Measurements from ENCODE around the gene FNDC8. TPM values are rescaled to one million over a fixed set of nuclear protein-coding genes. Genes with fewer than 3 reads are reported as not detected.

Gene FNDC8
- total RNA-seq: not detected in 2 replicates
- not detected in 2 replicates for polyA plus RNA-seq

DNA sequence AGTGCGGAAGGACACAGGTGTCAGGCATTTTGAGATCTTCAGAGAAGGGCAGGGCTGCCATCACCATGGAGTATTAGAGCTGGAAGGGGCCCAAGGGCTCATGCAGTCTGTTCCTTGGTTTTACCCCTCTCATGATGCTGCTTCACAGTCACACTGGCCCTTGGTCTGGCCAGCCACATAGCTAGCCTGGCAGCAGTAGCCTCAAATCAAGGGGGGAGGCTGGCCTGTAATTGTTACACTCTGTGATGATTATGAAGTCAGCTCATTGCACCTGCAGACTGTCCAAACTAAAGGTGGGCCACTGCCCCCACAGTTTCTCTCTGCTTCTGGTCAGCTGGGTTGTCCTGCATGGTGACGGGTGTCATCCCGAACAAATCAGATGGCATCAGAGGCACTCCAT, at the start of gene FNDC8:
FNDC8 (plus strand) TSS at position 301 of the 400 bp plus-strand sequence; CDS start at position 380, 79 bp downstream.
- Histone ChIP-seq H3K9me3 (ENCODE audit: low read depth) (no peaks in the 10 kb centered on the region), H4K20me1 (ENCODE audit: insufficient read depth, poor library complexity, severe bottlenecking) (no peaks in the 10 kb centered on the region), H3K36me3 (replicated peaks; ENCODE audit: insufficient read depth, low read depth) (no peaks in the 10 kb centered on the region), H3K4me1 (ENCODE audit: insufficient read depth) (peaks cover 8% of the 10 kb centered on the region), H3K27me3 (no peaks in the 10 kb centered on the region), H3K4me3 (no peak within 1 kb of the TSS), H3K9me2 (replicated peaks; ENCODE audit: insufficient read depth) (no peaks in the 10 kb centered on the region), H3K79me2 (peaks cover 11% of the 10 kb centered on the region), H3K27ac (no peak within 1 kb of the TSS), H3K4me2 (no peak within 1 kb of the TSS), H2AFZ (no peak within 1 kb of the TSS)
- no peak for DNase-seq (ENCODE audit: low spot score)
- TF ChIP-seq EZH2 (IDR thresholded peaks at IDR 0.05; ENCODE audit: borderline replicate concordance): no peak
- TF ChIP-seq, protein P1, sequence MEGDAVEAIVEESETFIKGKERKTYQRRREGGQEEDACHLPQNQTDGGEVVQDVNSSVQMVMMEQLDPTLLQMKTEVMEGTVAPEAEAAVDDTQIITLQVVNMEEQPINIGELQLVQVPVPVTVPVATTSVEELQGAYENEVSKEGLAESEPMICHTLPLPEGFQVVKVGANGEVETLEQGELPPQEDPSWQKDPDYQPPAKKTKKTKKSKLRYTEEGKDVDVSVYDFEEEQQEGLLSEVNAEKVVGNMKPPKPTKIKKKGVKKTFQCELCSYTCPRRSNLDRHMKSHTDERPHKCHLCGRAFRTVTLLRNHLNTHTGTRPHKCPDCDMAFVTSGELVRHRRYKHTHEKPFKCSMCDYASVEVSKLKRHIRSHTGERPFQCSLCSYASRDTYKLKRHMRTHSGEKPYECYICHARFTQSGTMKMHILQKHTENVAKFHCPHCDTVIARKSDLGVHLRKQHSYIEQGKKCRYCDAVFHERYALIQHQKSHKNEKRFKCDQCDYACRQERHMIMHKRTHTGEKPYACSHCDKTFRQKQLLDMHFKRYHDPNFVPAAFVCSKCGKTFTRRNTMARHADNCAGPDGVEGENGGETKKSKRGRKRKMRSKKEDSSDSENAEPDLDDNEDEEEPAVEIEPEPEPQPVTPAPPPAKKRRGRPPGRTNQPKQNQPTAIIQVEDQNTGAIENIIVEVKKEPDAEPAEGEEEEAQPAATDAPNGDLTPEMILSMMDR (IDR thresholded peaks at IDR 0.05; ENCODE audit: poor library complexity): no peak
- TF ChIP-seq EZH2phosphoT487 (IDR thresholded peaks at IDR 0.05; ENCODE audit: low read depth, severe bottlenecking, unreplicated experiment): no peak
- WGBS (ENCODE audit: low lambda C conversion rate, missing lambda C conversion rate): 90% methylated on average over 3 of the region's 3 CpGs

DNA sequence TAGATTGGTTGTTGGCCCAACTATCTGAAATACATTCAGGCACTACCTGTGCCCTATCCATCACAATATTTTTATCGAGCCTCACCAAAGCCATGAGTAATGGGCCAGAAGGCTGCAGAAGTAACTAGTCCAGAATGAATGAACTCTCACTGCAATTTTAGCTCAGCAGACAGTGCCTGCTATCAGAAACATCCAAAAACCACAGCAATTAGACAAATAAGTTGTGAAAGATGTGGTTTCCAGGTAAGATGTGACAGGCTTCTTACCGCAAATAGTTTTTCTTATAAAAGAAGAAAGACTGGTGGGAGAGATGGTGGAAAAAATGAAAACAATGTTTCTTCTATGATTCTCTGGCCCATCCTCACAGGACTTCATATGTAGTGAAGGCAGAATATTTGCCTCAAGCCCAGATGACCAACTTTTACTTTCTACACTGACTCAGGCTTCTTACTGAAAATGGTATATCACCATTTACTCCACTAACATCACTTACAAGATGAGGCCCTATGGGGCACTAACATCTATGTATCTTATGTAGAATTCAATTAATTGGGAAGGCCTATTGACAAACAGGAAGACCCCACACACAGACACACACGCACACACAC, 48.1 kb upstream of the FNDC8 start:
- Histone ChIP-seq H3K4me1 (ENCODE audit: insufficient read depth) (peaks cover 22% of the 10 kb centered on the region), H3K4me3 (no peak overlapping the region), H3K27me3 (no peaks in the 10 kb centered on the region), H3K27ac (no peak overlapping the region), H3K9me2 (replicated peaks; ENCODE audit: insufficient read depth) (no peaks in the 10 kb centered on the region), H3K4me2 (no peak overlapping the region), H4K20me1 (ENCODE audit: insufficient read depth, poor library complexity, severe bottlenecking) (peaks cover 15% of the 10 kb centered on the region), H3K9me3 (ENCODE audit: low read depth) (no peaks in the 10 kb centered on the region), H3K36me3 (replicated peaks; ENCODE audit: insufficient read depth, low read depth) (no peaks in the 10 kb centered on the region), H2AFZ (no peak overlapping the region), H3K79me2 (peaks cover 79% of the 10 kb centered on the region)
- TF ChIP-seq EZH2 (IDR thresholded peaks at IDR 0.05; ENCODE audit: borderline replicate concordance): no peak
- no peak for TF ChIP-seq EZH2phosphoT487 (IDR thresholded peaks at IDR 0.05; ENCODE audit: low read depth, severe bottlenecking, unreplicated experiment)
- TF ChIP-seq, protein P1 (IDR thresholded peaks at IDR 0.05; ENCODE audit: poor library complexity): no peak
- no peak for DNase-seq (ENCODE audit: low spot score)
- WGBS (ENCODE audit: low lambda C conversion rate, missing lambda C conversion rate): 87% methylated on average over 3 of the region's 3 CpGs

DNA sequence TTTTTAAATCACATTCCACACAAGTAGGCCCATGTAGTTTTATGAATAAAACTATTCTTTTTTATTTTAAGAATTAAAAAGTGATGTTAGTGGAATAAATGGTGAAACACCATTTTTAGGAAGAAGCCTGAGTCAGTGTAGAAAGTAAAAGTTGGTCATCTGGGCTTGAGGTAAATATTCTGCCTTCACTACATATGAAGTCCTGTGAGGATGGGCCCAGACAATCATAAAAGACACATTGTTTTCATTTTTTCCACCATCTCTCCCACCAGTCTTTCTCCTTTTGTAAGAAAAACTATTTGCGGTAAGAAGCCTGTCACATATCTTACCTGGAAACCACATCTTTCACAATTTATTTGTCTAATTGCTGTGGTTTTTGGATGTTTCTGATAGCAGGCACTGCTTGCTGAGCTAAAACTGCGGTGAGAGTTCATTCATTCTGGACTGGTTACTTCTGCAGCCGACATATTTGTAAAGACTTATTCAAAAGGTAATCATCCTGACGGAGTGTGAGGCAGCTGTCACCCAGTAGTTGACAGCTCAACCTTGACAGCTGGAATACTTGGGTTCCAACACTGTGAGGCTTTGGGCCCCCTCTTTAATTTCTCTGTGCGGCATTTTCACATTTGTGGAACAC, 47.3 kb upstream of the FNDC8 start:
- Histone ChIP-seq H3K4me1 (ENCODE audit: insufficient read depth) (peaks cover 22% of the 10 kb centered on the region), H3K27ac (peak overlapping the region; percentile 0), H3K9me3 (ENCODE audit: low read depth) (no peaks in the 10 kb centered on the region), H2AFZ (no peak overlapping the region), H4K20me1 (ENCODE audit: insufficient read depth, poor library complexity, severe bottlenecking) (peaks cover 15% of the 10 kb centered on the region), H3K9me2 (replicated peaks; ENCODE audit: insufficient read depth) (no peaks in the 10 kb centered on the region), H3K4me2 (peak overlapping the region; percentile 25), H3K4me3 (no peak overlapping the region), H3K79me2 (peaks cover 87% of the 10 kb centered on the region), H3K36me3 (replicated peaks; ENCODE audit: insufficient read depth, low read depth) (no peaks in the 10 kb centered on the region), H3K27me3 (no peaks in the 10 kb centered on the region)
- DNase-seq (ENCODE audit: low spot score): no peak
- 69% methylated on average over 5 of the region's 5 CpGs for WGBS (ENCODE audit: low lambda C conversion rate, missing lambda C conversion rate)
- TF ChIP-seq EZH2phosphoT487 (IDR thresholded peaks at IDR 0.05; ENCODE audit: low read depth, severe bottlenecking, unreplicated experiment) (no peak), EZH2 (IDR thresholded peaks at IDR 0.05; ENCODE audit: borderline replicate concordance) (no peak)
- TF ChIP-seq, protein P1 (IDR thresholded peaks at IDR 0.05; ENCODE audit: poor library complexity): no peak

Measured in hepatocyte (in vitro differentiated cells).